ENCODE measurements around the gene TMPRSS11E. TPM values are rescaled to one million over a fixed set of nuclear protein-coding genes. Genes with fewer than 3 reads are reported as not detected.

The TMPRSS11E gene
- total and polyA plus RNA-seq, 10 of the 15 experiments (the other 5 are each of a cell fraction or from before 2014, with no cell fraction given) = not detected

DNA sequence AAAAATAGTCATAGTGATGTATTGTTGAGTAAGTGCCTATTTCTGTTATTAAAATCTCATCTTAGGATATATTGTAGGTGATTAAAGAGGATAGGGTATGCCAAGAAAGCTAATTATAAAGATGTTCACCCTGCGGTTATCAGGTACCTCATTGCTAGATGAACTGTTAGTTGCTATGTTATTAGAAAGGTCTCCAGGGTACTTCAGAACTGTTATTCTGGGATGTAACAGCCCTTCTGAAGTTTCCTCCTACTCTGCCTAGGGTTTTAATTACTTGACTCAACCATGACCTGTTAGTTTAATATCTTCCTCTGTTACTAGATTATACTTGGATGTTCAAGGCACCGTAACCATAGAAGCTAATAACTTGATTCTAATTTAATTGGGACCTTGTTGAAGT, 15.4 kb downstream of the TMPRSS11E start (continued):
- TF ChIP-seq MTA3 (IDR thresholded peaks at IDR 0.05; ENCODE audit: borderline replicate concordance, low read length) (no peak), SREBF1 (IDR thresholded peaks at IDR 0.05; ENCODE audit: low read length) (no peak), PAX5 (IDR thresholded peaks at IDR 0.05; ENCODE audit: borderline replicate concordance, low read depth, low read length) (no peak), SPI1 (IDR thresholded peaks at IDR 0.05; ENCODE audit: borderline replicate concordance, insufficient read depth, low read depth, low read length) (no peak), CEBPB (IDR thresholded peaks at IDR 0.05; ENCODE audit: borderline replicate concordance in 1 of 2, low read depth in 2 of 2, low read length in 2 of 2) (no peak), HCFC1 (IDR thresholded peaks at IDR 0.05; ENCODE audit: low read length) (no peak), RFX5 (IDR thresholded peaks at IDR 0.05; ENCODE audit: low read depth, low read length) (no peak), ZNF24 (IDR thresholded peaks at IDR 0.05) (no peak), SMAD5 (IDR thresholded peaks at IDR 0.05; ENCODE audit: low read depth) (no peak)
- TF ChIP-seq, protein P1, sequence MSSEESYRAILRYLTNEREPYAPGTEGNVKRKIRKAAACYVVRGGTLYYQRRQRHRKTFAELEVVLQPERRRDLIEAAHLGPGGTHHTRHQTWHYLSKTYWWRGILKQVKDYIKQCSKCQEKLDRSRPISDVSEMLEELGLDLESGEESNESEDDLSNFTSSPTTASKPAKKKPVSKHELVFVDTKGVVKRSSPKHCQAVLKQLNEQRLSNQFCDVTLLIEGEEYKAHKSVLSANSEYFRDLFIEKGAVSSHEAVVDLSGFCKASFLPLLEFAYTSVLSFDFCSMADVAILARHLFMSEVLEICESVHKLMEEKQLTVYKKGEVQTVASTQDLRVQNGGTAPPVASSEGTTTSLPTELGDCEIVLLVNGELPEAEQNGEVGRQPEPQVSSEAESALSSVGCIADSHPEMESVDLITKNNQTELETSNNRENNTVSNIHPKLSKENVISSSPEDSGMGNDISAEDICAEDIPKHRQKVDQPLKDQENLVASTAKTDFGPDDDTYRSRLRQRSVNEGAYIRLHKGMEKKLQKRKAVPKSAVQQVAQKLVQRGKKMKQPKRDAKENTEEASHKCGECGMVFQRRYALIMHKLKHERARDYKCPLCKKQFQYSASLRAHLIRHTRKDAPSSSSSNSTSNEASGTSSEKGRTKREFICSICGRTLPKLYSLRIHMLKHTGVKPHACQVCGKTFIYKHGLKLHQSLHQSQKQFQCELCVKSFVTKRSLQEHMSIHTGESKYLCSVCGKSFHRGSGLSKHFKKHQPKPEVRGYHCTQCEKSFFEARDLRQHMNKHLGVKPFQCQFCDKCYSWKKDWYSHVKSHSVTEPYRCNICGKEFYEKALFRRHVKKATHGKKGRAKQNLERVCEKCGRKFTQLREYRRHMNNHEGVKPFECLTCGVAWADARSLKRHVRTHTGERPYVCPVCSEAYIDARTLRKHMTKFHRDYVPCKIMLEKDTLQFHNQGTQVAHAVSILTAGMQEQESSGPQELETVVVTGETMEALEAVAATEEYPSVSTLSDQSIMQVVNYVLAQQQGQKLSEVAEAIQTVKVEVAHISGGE (CRISPR knock-in tag; IDR thresholded peaks at IDR 0.05) = no peak
- TF ChIP-seq, protein P2, sequence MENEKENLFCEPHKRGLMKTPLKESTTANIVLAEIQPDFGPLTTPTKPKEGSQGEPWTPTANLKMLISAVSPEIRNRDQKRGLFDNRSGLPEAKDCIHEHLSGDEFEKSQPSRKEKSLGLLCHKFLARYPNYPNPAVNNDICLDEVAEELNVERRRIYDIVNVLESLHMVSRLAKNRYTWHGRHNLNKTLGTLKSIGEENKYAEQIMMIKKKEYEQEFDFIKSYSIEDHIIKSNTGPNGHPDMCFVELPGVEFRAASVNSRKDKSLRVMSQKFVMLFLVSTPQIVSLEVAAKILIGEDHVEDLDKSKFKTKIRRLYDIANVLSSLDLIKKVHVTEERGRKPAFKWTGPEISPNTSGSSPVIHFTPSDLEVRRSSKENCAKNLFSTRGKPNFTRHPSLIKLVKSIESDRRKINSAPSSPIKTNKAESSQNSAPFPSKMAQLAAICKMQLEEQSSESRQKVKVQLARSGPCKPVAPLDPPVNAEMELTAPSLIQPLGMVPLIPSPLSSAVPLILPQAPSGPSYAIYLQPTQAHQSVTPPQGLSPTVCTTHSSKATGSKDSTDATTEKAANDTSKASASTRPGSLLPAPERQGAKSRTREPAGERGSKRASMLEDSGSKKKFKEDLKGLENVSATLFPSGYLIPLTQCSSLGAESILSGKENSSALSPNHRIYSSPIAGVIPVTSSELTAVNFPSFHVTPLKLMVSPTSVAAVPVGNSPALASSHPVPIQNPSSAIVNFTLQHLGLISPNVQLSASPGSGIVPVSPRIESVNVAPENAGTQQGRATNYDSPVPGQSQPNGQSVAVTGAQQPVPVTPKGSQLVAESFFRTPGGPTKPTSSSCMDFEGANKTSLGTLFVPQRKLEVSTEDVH (IDR thresholded peaks at IDR 0.05; ENCODE audit: low read depth, partially characterized antibody) = no peak
- TF ChIP-seq, protein P3, sequence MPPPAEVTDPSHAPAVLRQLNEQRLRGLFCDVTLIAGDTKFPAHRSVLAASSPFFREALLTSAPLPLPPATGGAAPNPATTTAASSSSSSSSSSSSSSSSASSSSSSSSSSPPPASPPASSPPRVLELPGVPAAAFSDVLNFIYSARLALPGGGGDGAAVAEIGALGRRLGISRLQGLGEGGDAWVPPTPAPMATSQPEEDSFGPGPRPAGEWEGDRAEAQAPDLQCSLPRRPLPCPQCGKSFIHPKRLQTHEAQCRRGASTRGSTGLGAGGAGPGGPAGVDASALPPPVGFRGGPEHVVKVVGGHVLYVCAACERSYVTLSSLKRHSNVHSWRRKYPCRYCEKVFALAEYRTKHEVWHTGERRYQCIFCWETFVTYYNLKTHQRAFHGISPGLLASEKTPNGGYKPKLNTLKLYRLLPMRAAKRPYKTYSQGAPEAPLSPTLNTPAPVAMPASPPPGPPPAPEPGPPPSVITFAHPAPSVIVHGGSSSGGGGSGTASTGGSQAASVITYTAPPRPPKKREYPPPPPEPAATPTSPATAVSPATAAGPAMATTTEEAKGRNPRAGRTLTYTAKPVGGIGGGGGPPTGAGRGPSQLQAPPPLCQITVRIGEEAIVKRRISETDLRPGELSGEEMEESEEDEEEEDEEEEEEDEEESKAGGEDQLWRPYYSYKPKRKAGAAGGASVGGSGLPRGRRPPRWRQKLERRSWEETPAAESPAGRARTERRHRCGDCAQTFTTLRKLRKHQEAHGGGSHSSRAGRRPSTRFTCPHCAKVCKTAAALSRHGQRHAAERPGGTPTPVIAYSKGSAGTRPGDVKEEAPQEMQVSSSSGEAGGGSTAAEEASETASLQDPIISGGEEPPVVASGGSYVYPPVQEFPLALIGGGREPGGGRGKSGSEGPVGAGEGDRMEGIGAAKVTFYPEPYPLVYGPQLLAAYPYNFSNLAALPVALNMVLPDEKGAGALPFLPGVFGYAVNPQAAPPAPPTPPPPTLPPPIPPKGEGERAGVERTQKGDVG (CRISPR knock-in tag; IDR thresholded peaks at IDR 0.05) = no peak
- TF ChIP-seq, protein P4, sequence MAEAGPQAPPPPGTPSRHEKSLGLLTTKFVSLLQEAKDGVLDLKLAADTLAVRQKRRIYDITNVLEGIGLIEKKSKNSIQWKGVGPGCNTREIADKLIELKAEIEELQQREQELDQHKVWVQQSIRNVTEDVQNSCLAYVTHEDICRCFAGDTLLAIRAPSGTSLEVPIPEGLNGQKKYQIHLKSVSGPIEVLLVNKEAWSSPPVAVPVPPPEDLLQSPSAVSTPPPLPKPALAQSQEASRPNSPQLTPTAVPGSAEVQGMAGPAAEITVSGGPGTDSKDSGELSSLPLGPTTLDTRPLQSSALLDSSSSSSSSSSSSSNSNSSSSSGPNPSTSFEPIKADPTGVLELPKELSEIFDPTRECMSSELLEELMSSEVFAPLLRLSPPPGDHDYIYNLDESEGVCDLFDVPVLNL (IDR thresholded peaks at IDR 0.05; ENCODE audit: low read depth, low read length) = no peak
- TF ChIP-seq, protein P5, sequence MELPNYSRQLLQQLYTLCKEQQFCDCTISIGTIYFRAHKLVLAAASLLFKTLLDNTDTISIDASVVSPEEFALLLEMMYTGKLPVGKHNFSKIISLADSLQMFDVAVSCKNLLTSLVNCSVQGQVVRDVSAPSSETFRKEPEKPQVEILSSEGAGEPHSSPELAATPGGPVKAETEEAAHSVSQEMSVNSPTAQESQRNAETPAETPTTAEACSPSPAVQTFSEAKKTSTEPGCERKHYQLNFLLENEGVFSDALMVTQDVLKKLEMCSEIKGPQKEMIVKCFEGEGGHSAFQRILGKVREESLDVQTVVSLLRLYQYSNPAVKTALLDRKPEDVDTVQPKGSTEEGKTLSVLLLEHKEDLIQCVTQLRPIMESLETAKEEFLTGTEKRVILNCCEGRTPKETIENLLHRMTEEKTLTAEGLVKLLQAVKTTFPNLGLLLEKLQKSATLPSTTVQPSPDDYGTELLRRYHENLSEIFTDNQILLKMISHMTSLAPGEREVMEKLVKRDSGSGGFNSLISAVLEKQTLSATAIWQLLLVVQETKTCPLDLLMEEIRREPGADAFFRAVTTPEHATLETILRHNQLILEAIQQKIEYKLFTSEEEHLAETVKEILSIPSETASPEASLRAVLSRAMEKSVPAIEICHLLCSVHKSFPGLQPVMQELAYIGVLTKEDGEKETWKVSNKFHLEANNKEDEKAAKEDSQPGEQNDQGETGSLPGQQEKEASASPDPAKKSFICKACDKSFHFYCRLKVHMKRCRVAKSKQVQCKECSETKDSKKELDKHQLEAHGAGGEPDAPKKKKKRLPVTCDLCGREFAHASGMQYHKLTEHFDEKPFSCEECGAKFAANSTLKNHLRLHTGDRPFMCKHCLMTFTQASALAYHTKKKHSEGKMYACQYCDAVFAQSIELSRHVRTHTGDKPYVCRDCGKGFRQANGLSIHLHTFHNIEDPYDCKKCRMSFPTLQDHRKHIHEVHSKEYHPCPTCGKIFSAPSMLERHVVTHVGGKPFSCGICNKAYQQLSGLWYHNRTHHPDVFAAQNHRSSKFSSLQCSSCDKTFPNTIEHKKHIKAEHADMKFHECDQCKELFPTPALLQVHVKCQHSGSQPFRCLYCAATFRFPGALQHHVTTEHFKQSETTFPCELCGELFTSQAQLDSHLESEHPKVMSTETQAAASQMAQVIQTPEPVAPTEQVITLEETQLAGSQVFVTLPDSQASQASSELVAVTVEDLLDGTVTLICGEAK (IDR thresholded peaks at IDR 0.05; ENCODE audit: borderline replicate concordance) = no peak
